Neural cell (in vitro differentiated cells): ENCODE results near the gene PRKCA. TPM values are rescaled to one million over a fixed set of nuclear protein-coding genes. Genes with fewer than 3 reads are reported as not detected.

Source experiments
- H2AFZ ChIP-seq: fragments of 200-600, 300-800 bp; sonication (generic), shearing (Covaris generic); 2 replicates; pipeline ENCODE4 v1.6.0; 2014; ENCODE audit warnings: low read depth, mild to moderate bottlenecking, antibody characterized with exemption, low read length, moderate library complexity
- H3F3A ChIP-seq: fragments of 200-600 bp; shearing (Covaris generic); 2 replicates; pipeline ENCODE4 v1.6.1; 2016; ENCODE audit warnings: mild to moderate bottlenecking, moderate library complexity, mixed read lengths, antibody characterized with exemption, low read length; ENCODE audit not compliant: insufficient read depth, poor library complexity, severe bottlenecking
- H3K27ac ChIP-seq: fragments of 200-600, 300-800 bp; sonication (generic), shearing (Covaris generic); 2 replicates; pipeline ENCODE4 v1.5.1; 2014; ENCODE audit warnings: mild to moderate bottlenecking, low read length, moderate library complexity
- H3K27me3 ChIP-seq: fragments of 300-800, 200-600 bp; sonication (generic), shearing (Covaris generic); 2 replicates; pipeline ENCODE4 v1.6.0; 2014; ENCODE audit warnings: mild to moderate bottlenecking, low read depth, low read length, moderate library complexity; ENCODE audit not compliant: insufficient read depth
- H3K36me3 ChIP-seq: fragments of 300-800, 200-600 bp; sonication (generic), shearing (Covaris generic); 2 replicates; pipeline ENCODE4 v1.5.1; 2014; ENCODE audit warnings: mild to moderate bottlenecking, antibody characterized with exemption, low read length, moderate library complexity; ENCODE audit not compliant: insufficient read depth
- H3K4me2 ChIP-seq: fragments of 300-800, 200-600 bp; sonication (generic), shearing (Covaris generic); 2 replicates; pipeline ENCODE4 v1.6.0; 2014; ENCODE audit warnings: mild to moderate bottlenecking, low read length
- H3K4me3 ChIP-seq: fragments of 300-800, 200-600 bp; sonication (generic), shearing (Covaris generic); 2 replicates; pipeline ENCODE4 v1.5.1; 2014; ENCODE audit warnings: mild to moderate bottlenecking, low read length, moderate library complexity
- H3K79me2 ChIP-seq: fragments of 200-600 bp; shearing (Covaris generic); replicated peaks from 2 replicates; pipeline ENCODE4 v1.6.0; 2014; ENCODE audit warnings: mild to moderate bottlenecking, low read length, moderate library complexity; ENCODE audit not compliant: insufficient read depth
- H3K9ac ChIP-seq: fragments of 300-800, 200-600 bp; sonication (generic), shearing (Covaris generic); 2 replicates; pipeline ENCODE4 v1.6.1; 2016; ENCODE audit warnings: mild to moderate bottlenecking, low read length, mixed read lengths
- H3K9me2 ChIP-seq: fragments of 200-600 bp; shearing (Covaris generic); 2 replicates; pipeline ENCODE4 v1.6.1; 2016; ENCODE audit warnings: mild to moderate bottlenecking, low read length, mixed read lengths; ENCODE audit not compliant: insufficient read depth
- H3K9me3 ChIP-seq: fragments of 200-600, 300-800 bp; sonication (generic), shearing (Covaris generic); 2 replicates; pipeline ENCODE4 v1.6.1; 2016; ENCODE audit warnings: mild to moderate bottlenecking, mixed run types, low read length, moderate library complexity, mixed read lengths
- H4K20me1 ChIP-seq: fragments of 200-600 bp; shearing (Covaris generic); 2 replicates; pipeline ENCODE4 v1.6.1; 2016; ENCODE audit warnings: mild to moderate bottlenecking, mixed run types; ENCODE audit not compliant: insufficient read depth
- EP300 ChIP-seq: fragments of 450-650 bp; conservative IDR thresholded peaks from 2 replicates; pipeline ENCODE4 v1.6.1; 2014; ENCODE audit warnings: antibody characterized with exemption, mild to moderate bottlenecking, moderate library complexity; ENCODE audit not compliant: poor library complexity, severe bottlenecking
- EZH2 ChIP-seq: fragments of 200-600, 300-800 bp; shearing (Covaris generic), sonication (generic); IDR thresholded peaks from 2 replicates; pipeline ENCODE4 v1.6.1; 2014; ENCODE audit warnings: antibody characterized with exemption, low read length, borderline replicate concordance, mild to moderate bottlenecking; ENCODE audit not compliant: insufficient read depth, poor library complexity, severe bottlenecking
- MXI1 ChIP-seq: fragments of 450-650 bp; conservative IDR thresholded peaks from 2 replicates; pipeline ENCODE4 v1.6.1; 2014; ENCODE audit warnings: antibody characterized with exemption, mild to moderate bottlenecking; ENCODE audit not compliant: poor library complexity, severe bottlenecking
- POLR2AphosphoS5 ChIP-seq: IDR thresholded peaks from 2 replicates; pipeline ENCODE4 v1.6.1; 2012
- RAD21 ChIP-seq: fragments of 450-650 bp; conservative IDR thresholded peaks from 2 replicates; pipeline ENCODE4 v1.6.1; 2014; ENCODE audit warnings: antibody characterized with exemption, mild to moderate bottlenecking, moderate library complexity
- SMC3 ChIP-seq: fragments of 450-650 bp; conservative IDR thresholded peaks from 2 replicates; pipeline ENCODE4 v1.6.1; 2014; ENCODE audit warnings: antibody characterized with exemption, mild to moderate bottlenecking, moderate library complexity; ENCODE audit not compliant: poor library complexity
- TAF1 ChIP-seq: IDR thresholded peaks from 2 replicates; pipeline ENCODE4 v1.6.1; 2012; ENCODE audit warnings: low read depth
- polyA plus RNA-seq: library from polyadenylated mRNA; depleted of rRNA; stranded (reverse); fragments of >200 nt; gene quantifications from 2 replicates; pipeline ENCODE4 v1.2.3, GENCODE V29; 2014
- TF ChIP-seq, protein P1 (sequence below): IDR thresholded peaks from 2 replicates; pipeline ENCODE4 v1.6.1; 2012; ENCODE audit warnings: borderline replicate concordance
- TF ChIP-seq, protein P2 (sequence below): fragments of 450-650 bp; IDR thresholded peaks from 2 replicates; pipeline ENCODE4 v1.5.1; 2014; ENCODE audit warnings: antibody characterized with exemption, mild to moderate bottlenecking, moderate library complexity; ENCODE audit not compliant: poor library complexity, severe bottlenecking

Gene PRKCA
- polyA plus RNA-seq, 1 donor from 2014 or later, result 5.9 TPM

DNA sequence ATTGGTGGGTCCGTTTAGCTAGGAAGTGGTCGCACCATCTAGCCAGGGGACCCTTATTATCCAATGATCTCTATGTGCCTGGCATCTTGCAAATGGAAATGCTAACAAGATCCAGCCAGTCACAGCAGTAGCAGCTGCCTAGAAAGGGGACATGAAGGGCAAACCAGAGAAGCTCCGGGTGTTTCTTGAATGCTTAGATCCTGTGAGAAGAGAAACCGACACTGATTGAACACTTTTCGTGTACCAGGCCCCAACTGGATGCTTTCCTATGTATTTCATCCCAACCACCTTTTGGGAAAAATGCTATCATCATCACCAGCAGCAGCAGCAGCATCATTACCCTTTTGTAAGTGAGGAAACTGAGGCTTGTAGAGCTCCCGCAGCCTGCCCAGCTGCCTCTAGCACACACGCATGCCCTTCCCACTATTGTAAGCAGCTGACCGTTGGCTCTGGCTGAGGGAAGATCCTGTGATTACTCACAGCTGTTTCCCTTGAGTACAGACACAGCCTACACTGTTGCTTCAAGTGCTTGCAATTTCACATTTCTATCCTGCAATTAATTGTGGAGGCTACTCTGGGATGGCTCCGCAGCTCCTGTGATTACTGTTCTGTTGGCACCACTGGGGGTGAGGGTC, 351.8 kb downstream of the PRKCA start:
- Histone ChIP-seq H3K4me2 (no peak overlapping the region), H3K36me3 (no peaks in the 10 kb centered on the region), H3K4me3 (no peak overlapping the region), H3K9me2 (no peaks in the 10 kb centered on the region), H3F3A (no peaks in the 10 kb centered on the region), H2AFZ (no peak overlapping the region), H3K27ac (no peak overlapping the region), H3K9me3 (no peaks in the 10 kb centered on the region), H4K20me1 (no peaks in the 10 kb centered on the region), H3K9ac (no peak overlapping the region), H3K79me2 (no peaks in the 10 kb centered on the region), H3K27me3 (no peaks in the 10 kb centered on the region)
- no peak for TF ChIP-seq MXI1
- TF ChIP-seq EZH2, result no peak
- no peak for TF ChIP-seq SMC3
- TF ChIP-seq, protein P1, sequence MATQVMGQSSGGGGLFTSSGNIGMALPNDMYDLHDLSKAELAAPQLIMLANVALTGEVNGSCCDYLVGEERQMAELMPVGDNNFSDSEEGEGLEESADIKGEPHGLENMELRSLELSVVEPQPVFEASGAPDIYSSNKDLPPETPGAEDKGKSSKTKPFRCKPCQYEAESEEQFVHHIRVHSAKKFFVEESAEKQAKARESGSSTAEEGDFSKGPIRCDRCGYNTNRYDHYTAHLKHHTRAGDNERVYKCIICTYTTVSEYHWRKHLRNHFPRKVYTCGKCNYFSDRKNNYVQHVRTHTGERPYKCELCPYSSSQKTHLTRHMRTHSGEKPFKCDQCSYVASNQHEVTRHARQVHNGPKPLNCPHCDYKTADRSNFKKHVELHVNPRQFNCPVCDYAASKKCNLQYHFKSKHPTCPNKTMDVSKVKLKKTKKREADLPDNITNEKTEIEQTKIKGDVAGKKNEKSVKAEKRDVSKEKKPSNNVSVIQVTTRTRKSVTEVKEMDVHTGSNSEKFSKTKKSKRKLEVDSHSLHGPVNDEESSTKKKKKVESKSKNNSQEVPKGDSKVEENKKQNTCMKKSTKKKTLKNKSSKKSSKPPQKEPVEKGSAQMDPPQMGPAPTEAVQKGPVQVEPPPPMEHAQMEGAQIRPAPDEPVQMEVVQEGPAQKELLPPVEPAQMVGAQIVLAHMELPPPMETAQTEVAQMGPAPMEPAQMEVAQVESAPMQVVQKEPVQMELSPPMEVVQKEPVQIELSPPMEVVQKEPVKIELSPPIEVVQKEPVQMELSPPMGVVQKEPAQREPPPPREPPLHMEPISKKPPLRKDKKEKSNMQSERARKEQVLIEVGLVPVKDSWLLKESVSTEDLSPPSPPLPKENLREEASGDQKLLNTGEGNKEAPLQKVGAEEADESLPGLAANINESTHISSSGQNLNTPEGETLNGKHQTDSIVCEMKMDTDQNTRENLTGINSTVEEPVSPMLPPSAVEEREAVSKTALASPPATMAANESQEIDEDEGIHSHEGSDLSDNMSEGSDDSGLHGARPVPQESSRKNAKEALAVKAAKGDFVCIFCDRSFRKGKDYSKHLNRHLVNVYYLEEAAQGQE, result no peak
- no peak for TF ChIP-seq TAF1
- no peak for TF ChIP-seq RAD21
- TF ChIP-seq, protein P2, sequence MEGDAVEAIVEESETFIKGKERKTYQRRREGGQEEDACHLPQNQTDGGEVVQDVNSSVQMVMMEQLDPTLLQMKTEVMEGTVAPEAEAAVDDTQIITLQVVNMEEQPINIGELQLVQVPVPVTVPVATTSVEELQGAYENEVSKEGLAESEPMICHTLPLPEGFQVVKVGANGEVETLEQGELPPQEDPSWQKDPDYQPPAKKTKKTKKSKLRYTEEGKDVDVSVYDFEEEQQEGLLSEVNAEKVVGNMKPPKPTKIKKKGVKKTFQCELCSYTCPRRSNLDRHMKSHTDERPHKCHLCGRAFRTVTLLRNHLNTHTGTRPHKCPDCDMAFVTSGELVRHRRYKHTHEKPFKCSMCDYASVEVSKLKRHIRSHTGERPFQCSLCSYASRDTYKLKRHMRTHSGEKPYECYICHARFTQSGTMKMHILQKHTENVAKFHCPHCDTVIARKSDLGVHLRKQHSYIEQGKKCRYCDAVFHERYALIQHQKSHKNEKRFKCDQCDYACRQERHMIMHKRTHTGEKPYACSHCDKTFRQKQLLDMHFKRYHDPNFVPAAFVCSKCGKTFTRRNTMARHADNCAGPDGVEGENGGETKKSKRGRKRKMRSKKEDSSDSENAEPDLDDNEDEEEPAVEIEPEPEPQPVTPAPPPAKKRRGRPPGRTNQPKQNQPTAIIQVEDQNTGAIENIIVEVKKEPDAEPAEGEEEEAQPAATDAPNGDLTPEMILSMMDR, result no peak
- no peak for TF ChIP-seq EP300
- TF ChIP-seq POLR2AphosphoS5, result no peak

DNA sequence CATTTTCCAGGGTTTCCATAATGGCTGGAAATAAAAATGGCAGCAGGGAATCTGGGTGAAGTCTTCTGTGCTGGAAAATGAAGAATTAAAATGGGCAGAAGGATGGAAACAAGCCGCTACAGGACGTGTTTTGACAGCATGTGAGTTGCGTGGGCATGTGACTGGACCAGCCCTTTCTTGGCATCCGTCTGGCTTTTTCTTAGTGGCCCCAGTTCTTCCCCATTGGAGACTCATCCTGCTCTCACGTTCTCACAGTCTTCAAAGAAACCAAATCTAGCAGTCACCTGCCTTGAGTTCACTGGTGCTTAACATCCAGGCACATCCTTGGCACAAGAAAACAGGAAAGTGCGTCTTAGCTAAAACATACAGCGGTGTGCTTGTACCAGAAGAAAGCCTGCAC, 352.4 kb downstream of the PRKCA start:
- TF ChIP-seq, protein P2, result no peak
- no peak for TF ChIP-seq TAF1
- TF ChIP-seq EP300, result no peak
- TF ChIP-seq POLR2AphosphoS5, result no peak
- TF ChIP-seq, protein P1, result no peak
- TF ChIP-seq SMC3, result no peak
- no peak for TF ChIP-seq EZH2
- no peak for TF ChIP-seq MXI1
- no peak for TF ChIP-seq RAD21
- Histone ChIP-seq H3F3A (no peaks in the 10 kb centered on the region), H2AFZ (no peak overlapping the region), H3K9me3 (no peaks in the 10 kb centered on the region), H4K20me1 (no peaks in the 10 kb centered on the region), H3K4me3 (no peak overlapping the region), H3K27ac (no peak overlapping the region), H3K79me2 (no peaks in the 10 kb centered on the region), H3K36me3 (no peaks in the 10 kb centered on the region), H3K9ac (no peak overlapping the region), H3K9me2 (no peaks in the 10 kb centered on the region), H3K4me2 (no peak overlapping the region), H3K27me3 (no peaks in the 10 kb centered on the region)
